K562 (cell line): ENCODE results near the gene CIB1. TPM values are rescaled to one million over a fixed set of nuclear protein-coding genes. Genes with fewer than 3 reads are reported as not detected.
"Not testable (repeated sequence)": the region's sequence is repeated elsewhere in the genome, so short reads cannot be mapped to it uniquely, and the experiment has no call there.

Source experiments
- ATAC-seq: fragments of 200-7000 bp; cut with Tn5 transposase; 3 replicates; pipeline ENCODE4 v1.9.1; 2020; ENCODE audit warnings: moderate library complexity
- BruUV-seq: library from RNA; stranded (reverse); fragments of 400-500 nt; replicated peaks from 2 replicates; lab custom pipeline; 2021; lab: Mats Ljungman, UMichigan
- CTCF ChIA-PET: fragments of 300-600 bp; formaldehyde crosslinking; extraction: SDS; loops from one replicate; lab custom pipeline; 2021; ENCODE audit warnings: low intra/inter-chr PET ratio; lab: Yijun Ruan, JAX
- POLR2A ChIA-PET: fragments of 300-600, 350-650 bp; sonication (Branson Sonifier 250); formaldehyde crosslinking; extraction: SDS; loops from one replicate; lab custom pipeline; 2021; ENCODE audit warnings: antibody characterized with exemption, inconsistent platforms; lab: Yijun Ruan, JAX
- DNase-seq, 4 experiments: peaks; one replicate each; pipeline versions ENCODE4 v3.0.0 to v3.0.0-alpha.2; 2011 to 2018; ENCODE audit warnings: low spot score in 3 of 4, mixed read lengths in 3 of 4; ENCODE audit errors: extremely low read depth in 1 of 4
- FAIRE-seq: peaks from 2 replicates; lab custom pipeline; 2011; peaks lifted over from hg19 to GRCh38; lab: Jason Lieb, UNC
- H2AFZ ChIP-seq: 2 replicates; pipeline ENCODE4 v1.6.0; 2011; ENCODE audit warnings: low read depth, low read length, control low read depth, inconsistent platforms
- H3K27ac ChIP-seq: fragments of 200-600 bp; 3 replicates; pipeline ENCODE4 v1.8.0; 2011; ENCODE audit warnings: low read depth, mild to moderate bottlenecking, control low read depth, inconsistent platforms, low read length, moderate library complexity, mixed read lengths; ENCODE audit errors: extremely low read depth
- H3K27me3 ChIP-seq, 2 experiments: fragments of 300-600 bp in 1 of 2; 2 replicates in 1 of 2; 3 replicates in 1 of 2; pipeline versions ENCODE4 v1.6.0 to v1.8.0; 2011; ENCODE audit warnings: inconsistent platforms in 2 of 2, low read length in 2 of 2, mild to moderate bottlenecking in 1 of 2, mixed read lengths in 1 of 2, moderate library complexity in 1 of 2; ENCODE audit not compliant: control insufficient read depth in 2 of 2, insufficient read depth in 2 of 2
- H3K36me3 ChIP-seq: fragments of 300-600 bp; 3 replicates; pipeline ENCODE4 v1.8.0; 2011; ENCODE audit warnings: mild to moderate bottlenecking, low read length, inconsistent platforms; ENCODE audit not compliant: control insufficient read depth, insufficient read depth
- H3K4me1 ChIP-seq, 2 experiments: fragments of 200-600 bp in 1 of 2; replicated peaks in 1 of 2; 2 replicates in 1 of 2; 3 replicates in 1 of 2; pipeline versions ENCODE4 v1.5.1 to v1.8.0; 2011; ENCODE audit warnings: inconsistent platforms in 2 of 2, low read length in 2 of 2, mild to moderate bottlenecking in 1 of 2, mixed read lengths in 1 of 2, moderate library complexity in 1 of 2; ENCODE audit not compliant: control insufficient read depth in 2 of 2, insufficient read depth in 2 of 2
- H3K4me2 ChIP-seq: 2 replicates; pipeline ENCODE4 v1.6.1; 2011; ENCODE audit warnings: low read length, control low read depth, inconsistent platforms, mixed read lengths; ENCODE audit not compliant: insufficient read depth
- H3K4me3 ChIP-seq: fragments of 200-600 bp; sonication (generic), shearing (Covaris generic); 2 replicates; pipeline ENCODE4 v1.5.1; 2016; ENCODE audit warnings: control low read depth, inconsistent platforms
- H3K79me2 ChIP-seq: fragments of 200-600 bp; 3 replicates; pipeline ENCODE4 v1.8.0; 2011; ENCODE audit warnings: low read length, inconsistent platforms; ENCODE audit not compliant: control insufficient read depth, insufficient read depth
- H3K9ac ChIP-seq, 2 experiments: 2 replicates each; pipeline versions ENCODE4 v1.6.0 to v1.6.1; 2011; ENCODE audit warnings: low read depth in 2 of 2, low read length in 2 of 2, control low read depth in 1 of 2, inconsistent platforms in 1 of 2, mild to moderate bottlenecking in 1 of 2, mixed read lengths in 1 of 2; ENCODE audit not compliant: insufficient read depth in 1 of 2
- H3K9me1 ChIP-seq: one replicate; pipeline ENCODE4 v1.6.0; 2011; ENCODE audit warnings: inconsistent platforms, mild to moderate bottlenecking, low read length, moderate library complexity; ENCODE audit not compliant: control insufficient read depth, insufficient read depth
- H3K9me3 ChIP-seq: replicated peaks from 2 replicates; pipeline ENCODE4 v1.5.1; 2011; ENCODE audit warnings: low read depth, low read length, inconsistent platforms; ENCODE audit not compliant: control insufficient read depth, insufficient read depth
- H4K20me1 ChIP-seq: replicated peaks from 2 replicates; pipeline ENCODE4 v1.6.1; 2011; ENCODE audit warnings: low read length, inconsistent platforms, mixed read lengths; ENCODE audit not compliant: control insufficient read depth, insufficient read depth
- ARID1B ChIP-seq: fragments of 450-650 bp; IDR thresholded peaks from 2 replicates; pipeline ENCODE4 v1.6.1; 2016; ENCODE audit warnings: antibody characterized with exemption, mild to moderate bottlenecking, inconsistent platforms
- C11orf30 ChIP-seq: fragments of 450-650 bp; IDR thresholded peaks from 2 replicates; pipeline ENCODE4 v1.6.1; 2016; ENCODE audit warnings: low read depth, mild to moderate bottlenecking
- MAFG ChIP-seq: fragments of 450-650 bp; conservative IDR thresholded peaks from 2 replicates; pipeline ENCODE4 v1.6.1; 2016; ENCODE audit warnings: missing genetic modification characterization, missing compliant biosample characterization
- NFATC3 ChIP-seq: fragments of 450-650 bp; IDR thresholded peaks from 2 replicates; pipeline ENCODE4 v1.6.1; 2017; ENCODE audit warnings: mild to moderate bottlenecking
- NFE2 ChIP-seq: IDR thresholded peaks from 2 replicates; pipeline ENCODE4 v1.6.1; 2014; ENCODE audit warnings: antibody characterized with exemption, low read depth
- SMARCA4 ChIP-seq: fragments of 450-650 bp; IDR thresholded peaks from 2 replicates; pipeline ENCODE4 v1.6.1; 2016
- ZNF316 ChIP-seq: fragments of 450-650 bp; IDR thresholded peaks from 2 replicates; pipeline ENCODE4 v1.6.1; 2016
- ZNF384 ChIP-seq: IDR thresholded peaks from 2 replicates; pipeline ENCODE4 v1.6.1; 2012; ENCODE audit warnings: low read depth, low read length, improper control_type of control experiment
- WGBS: fragments of 100-300 bp; shearing (Covaris generic); methylation state at CpG from one replicate; pipeline ENCODE4 v1.1.6; 2016; ENCODE audit warnings: low coverage, mixed read lengths; ENCODE audit not compliant: insufficient coverage; ENCODE audit errors: missing lambda C conversion rate; 5-methylcytosine and 5-hydroxymethylcytosine counted together
- in situ Hi-C: fragments of 300-500 bp; cut with MboI; formaldehyde crosslinking; loops from 4 replicates; pipeline ENCODE4 v1.15.0; 2018; ENCODE audit warnings: inconsistent platforms, mixed read lengths
- intact Hi-C: fragments of 100-400 bp; cut with micrococcal nuclease; formaldehyde crosslinking; loops from 2 replicates; pipeline ENCODE4 v1.14.2; 2022
- polyA plus RNA-seq, 8 experiments: library from polyadenylated mRNA; depleted of rRNA in 4 of 8; stranded (reverse) in 5 of 8; unstranded in 3 of 8; fragments of >200 nt; fragmentation: Nextera tagmentation in 2 of 8; fragmentation: Illumina TruSeq in 1 of 8; extraction: Ambion mirVana in 2 of 8; extraction: Trizol in 1 of 8; gene quantifications; 2 replicates each; pipeline versions ENCODE4 v1.2.1 to v1.2.3, GENCODE V29; 2011 to 2014; ENCODE audit warnings: inconsistent platforms in 1 of 8, missing spikeins in 1 of 8
- total RNA-seq, 7 experiments: library from RNA; depleted of rRNA in 6 of 7; stranded (reverse); fragments of >200 nt in 6 of 7; fragmentation: Illumina TruSeq in 2 of 7; extraction: Trizol in 2 of 7; gene quantifications; 2 replicates each; pipeline versions ENCODE4 v1.2.1 to v1.2.3, GENCODE V29; 2011 to 2021; ENCODE audit warnings: low replicate concordance in 1 of 7

Gene CIB1
- total and polyA plus RNA-seq, 9 of the 15 experiments (the other 6 are each of a cell fraction or from before 2014, with no cell fraction given), result 14.9 to 136 (median 64.5) TPM

DNA sequence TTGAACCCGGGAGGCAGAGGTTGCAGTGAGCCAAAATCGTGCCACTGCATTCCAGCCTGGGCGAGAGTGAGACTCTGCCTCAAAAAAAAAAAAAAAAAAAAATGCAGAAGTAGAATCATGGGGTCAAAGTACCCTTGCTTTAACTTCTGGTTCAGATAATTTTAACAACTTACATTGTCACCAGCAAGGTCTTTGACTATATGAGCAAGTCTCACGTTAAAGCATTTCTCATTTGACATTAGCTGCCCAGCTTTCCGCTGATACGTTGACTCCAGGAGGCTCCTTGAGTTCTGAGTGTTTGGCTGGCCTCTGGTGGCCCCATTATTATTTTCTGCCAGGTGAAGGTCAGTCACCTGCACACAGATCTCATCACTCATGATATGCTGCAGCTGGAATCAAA, 47.9 kb upstream of the CIB1 start:
- DNase-seq, H3K36me3 ChIP-seq, H3K79me2 ChIP-seq, H3K9ac ChIP-seq, H3K4me1 ChIP-seq, ATAC-seq, in situ Hi-C loops, FAIRE-seq, H3K4me3 ChIP-seq, H3K27ac ChIP-seq, BruUV-seq, H3K27me3 ChIP-seq, H4K20me1 ChIP-seq, H3K9me3 ChIP-seq, H3K9me1 ChIP-seq, H2AFZ ChIP-seq, H3K4me2 ChIP-seq: not testable (repeated sequence)
- ChIA-PET CTCF (interaction anchor here (1.3 kb wide), 1 partner anchor 139 kb away, joined by 6 read pairs; no protein-coding TSS in a partner anchor), POLR2A (interaction anchor here (1.1 kb wide), 1 partner anchor 13 kb away, joined by 3 read pairs; no protein-coding TSS in a partner anchor)
- intact Hi-C loops, result loop anchor here (10.0 kb wide), 1 partner anchor 537 kb away; no protein-coding TSS in a partner anchor
- 64% methylated on average over 4 of the region's 6 CpGs for WGBS

DNA sequence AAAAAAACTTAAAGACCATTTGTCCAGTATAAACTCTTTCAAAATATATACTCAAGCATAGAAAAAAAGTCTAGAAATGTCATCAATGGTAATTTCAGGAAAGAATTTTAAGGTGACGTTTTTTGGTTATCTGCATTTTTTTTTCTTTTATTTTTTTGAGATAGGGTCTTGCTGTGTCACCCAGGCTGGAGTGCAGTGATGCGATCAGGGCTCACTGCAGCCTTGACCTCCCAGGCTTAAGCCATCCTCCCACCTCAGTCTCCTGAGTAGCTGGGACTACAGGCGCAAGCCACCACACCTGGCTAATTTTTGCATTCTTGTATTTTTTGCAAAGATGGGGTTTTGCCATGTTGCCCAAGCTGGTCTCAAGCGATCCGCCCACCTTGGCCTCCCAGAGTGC, 47.0 kb upstream of the CIB1 start:
- H3K4me2 ChIP-seq, DNase-seq, H3K9ac ChIP-seq, H4K20me1 ChIP-seq, H3K36me3 ChIP-seq, FAIRE-seq, H3K4me1 ChIP-seq, POLR2A ChIA-PET, H3K79me2 ChIP-seq, H3K4me3 ChIP-seq, CTCF ChIA-PET, H3K9me3 ChIP-seq, in situ Hi-C loops, H3K9me1 ChIP-seq, H3K27me3 ChIP-seq, BruUV-seq, H2AFZ ChIP-seq, H3K27ac ChIP-seq: not testable (repeated sequence)
- intact Hi-C loops, result loop anchor here (10.0 kb wide), 1 partner anchor 536 kb away; no protein-coding TSS in a partner anchor
- WGBS, result 49% methylated on average over 5 of the region's 5 CpGs
- peak; percentile 79 for ATAC-seq
- 0 out of 2 replicates have a peak, but pooled peaks have one; percentile 17 for TF ChIP-seq MAFG (tag)
- TF ChIP-seq NFE2, result peak; percentile 74; the same call in 1 of the 2 replicates
- TF ChIP-seq ZNF316, result peak; percentile 30; the same call in 1 of the 2 replicates
- peak; percentile 63; the same call in 1 of the 2 replicates for TF ChIP-seq NFATC3
- TF ChIP-seq ZNF384, result peak; percentile 11; the same call in 1 of the 2 replicates
- 0 out of 2 replicates have a peak, but pooled peaks have one; percentile 36 for TF ChIP-seq SMARCA4
- peak; percentile 47 for TF ChIP-seq ARID1B
- peak; percentile 42; the same call in 1 of the 2 replicates for TF ChIP-seq C11orf30
